ENCODE data around the gene FNDC10. TPM values are rescaled to one million over a fixed set of nuclear protein-coding genes. Genes with fewer than 3 reads are reported as not detected.

Gene FNDC10
- total and polyA plus RNA-seq, 9 of the 15 experiments (the other 6 are each of a cell fraction or from before 2014, with no cell fraction given) = 0.08 to 6.3 (median 1.6) TPM

- TF ChIP-seq AFF4 (CRISPR knock-in tag; IDR thresholded peaks at IDR 0.05) (no peak), HMG20B (CRISPR knock-in tag; IDR thresholded peaks at IDR 0.05) (no peak), PRMT5 (CRISPR knock-in tag; IDR thresholded peaks at IDR 0.05) (no peak), MNT (conservative IDR thresholded peaks at IDR 0.05) (no peak), KAT8 (IDR thresholded peaks at IDR 0.05; ENCODE audit: low read depth) (no peak), TFAM (CRISPR knock-in tag; conservative IDR thresholded peaks at IDR 0.05) (no peak), E2F8 (IDR thresholded peaks at IDR 0.05; ENCODE audit: low read depth, partially characterized antibody) (no peak), ZBTB43 (CRISPR knock-in tag; IDR thresholded peaks at IDR 0.05) (no peak), IFI16 (CRISPR knock-in tag; IDR thresholded peaks at IDR 0.05) (no peak), MAZ (CRISPR knock-in tag; conservative IDR thresholded peaks at IDR 0.05 in 1 of 2, IDR thresholded peaks at IDR 0.05 in 1 of 2) (no peak), YBX1 (IDR thresholded peaks at IDR 0.05) (no peak)
These were observed 16.5 kb downstream of the FNDC10 start (continued) for GRCh38 chr1:1583347-1584010.

All from K562 (cell line).